GM18519 (cell line): ENCODE measurements around the gene ATF4.

Experiments
- ATAC-seq: cut with Tn5 transposase; IDR thresholded peaks from one replicate; pipeline ENCODE4 v1.9.1; 2021; ENCODE audit warnings: mild to moderate bottlenecking, moderate library complexity; ENCODE audit not compliant: unreplicated experiment, low FRiP score

Gene ATF4

DNA sequence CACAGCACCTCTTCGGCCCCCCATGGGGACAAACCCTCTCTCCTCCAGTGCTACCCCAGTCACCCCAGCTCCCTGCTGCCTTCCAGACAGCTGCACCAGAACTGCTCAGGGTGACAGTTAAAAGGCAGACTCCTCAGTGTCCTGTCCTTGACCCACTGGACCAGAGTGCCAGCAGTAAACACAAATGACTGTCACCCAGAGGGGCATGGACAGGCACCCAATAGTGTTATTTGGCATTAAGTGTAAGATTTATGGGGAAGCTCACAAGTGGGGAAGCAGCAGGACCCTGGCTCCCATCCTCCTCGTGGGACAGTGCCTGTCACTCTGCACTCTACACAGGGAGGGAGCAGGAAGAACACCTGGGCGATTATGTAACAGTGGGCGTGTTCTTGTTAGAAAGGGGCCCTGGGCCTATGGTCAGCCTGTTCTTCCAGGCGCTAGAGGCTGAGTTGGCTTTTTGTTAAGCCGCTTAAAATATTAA, 7.2 kb downstream of the ATF4 start:
- no peak for ATAC-seq

GRCh38 chr22:39528080-39528661, 7.8 kb downstream of the ATF4 start:
- ATAC-seq = no peak

DNA sequence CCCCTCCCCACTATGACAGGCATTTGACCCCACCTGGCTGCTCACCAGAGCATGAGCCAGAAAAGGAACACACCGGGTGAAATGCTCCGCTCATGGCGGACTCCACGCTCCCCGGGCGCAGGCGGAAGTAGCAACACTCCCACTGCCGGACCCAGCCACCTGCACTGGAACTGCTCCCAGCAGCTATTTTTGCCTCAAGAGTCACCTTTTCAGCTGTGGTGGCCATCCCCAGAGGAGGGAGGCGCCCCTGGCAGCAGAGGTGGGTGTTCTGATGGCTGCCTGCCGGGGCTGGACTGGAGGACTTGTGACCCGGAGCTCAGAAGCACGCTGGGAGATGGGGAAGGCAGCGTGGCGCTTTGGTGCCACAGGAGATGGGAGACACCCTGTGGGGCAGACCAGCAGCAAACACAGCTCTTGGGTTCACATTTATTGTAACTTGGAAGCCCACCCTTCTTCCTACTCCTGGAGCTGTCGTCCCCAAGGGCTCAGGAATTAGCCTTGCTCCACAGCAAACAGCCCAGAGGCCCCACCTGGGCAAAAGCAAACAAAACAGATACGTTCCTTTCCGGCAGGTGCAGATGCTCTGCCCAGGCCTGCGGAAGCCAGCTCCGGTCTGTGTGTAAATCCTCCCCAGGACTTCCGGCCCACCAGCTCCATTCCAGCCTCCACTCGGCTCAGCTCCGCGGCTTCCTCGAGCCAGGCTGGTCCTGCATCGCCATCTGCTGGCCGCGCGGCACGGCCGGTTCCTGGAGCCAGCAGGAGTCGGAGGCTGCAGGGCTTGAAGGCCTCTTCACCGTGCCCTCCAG, 8.5 kb downstream of the ATF4 start:
- ATAC-seq = no peak

GRCh38 chr22:39529487-39529851, 9.1 kb downstream of the ATF4 start:
- ATAC-seq = no peak

- ATAC-seq = no peak
These were observed 9.8 kb downstream of the ATF4 start for GRCh38 chr22:39530116-39530515.

- no peak for ATAC-seq
These were observed 10.4 kb downstream of the ATF4 start for GRCh38 chr22:39530692-39531331.

DNA sequence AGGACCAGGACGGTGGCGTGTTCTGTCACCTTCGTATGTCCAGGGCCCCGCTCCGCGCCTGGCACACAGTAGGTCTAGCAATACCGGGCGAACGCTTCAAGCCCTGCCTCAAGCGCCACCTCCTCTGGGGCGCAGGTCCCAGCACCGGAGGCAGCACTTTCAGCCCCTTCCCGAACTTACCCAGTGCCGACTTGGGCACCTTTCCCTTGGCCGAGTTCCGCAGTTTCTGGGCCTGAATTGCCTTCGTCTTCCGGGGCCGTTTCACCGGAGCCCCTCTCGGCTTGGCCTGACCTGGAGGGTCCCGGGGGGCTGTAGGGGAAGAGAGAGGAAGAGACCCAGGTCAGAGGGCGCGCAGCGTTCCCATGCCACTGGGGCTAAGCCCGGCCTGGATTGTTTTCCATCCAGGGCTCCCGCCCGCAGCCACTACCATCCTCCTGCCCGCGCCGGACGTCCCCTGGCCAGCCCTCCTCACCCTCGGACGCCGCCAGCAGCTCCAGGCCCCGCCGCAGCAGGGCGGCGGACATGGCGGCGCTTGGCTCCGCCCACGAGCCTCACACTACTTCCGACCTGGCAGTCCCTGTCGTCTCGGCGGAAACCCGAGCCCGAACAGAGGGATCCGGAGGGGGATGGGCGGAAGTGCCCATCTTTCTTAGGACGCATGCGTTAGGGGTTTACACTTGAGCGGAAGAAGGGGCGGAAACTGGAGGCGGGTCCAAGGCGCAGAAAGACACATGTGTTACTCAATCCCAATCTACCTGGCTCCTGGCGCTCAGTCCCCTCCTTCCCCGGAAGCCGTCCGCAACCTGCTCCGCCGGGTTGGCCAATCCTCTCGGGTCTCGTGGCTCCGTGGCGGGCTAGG, 12.1 kb downstream of the ATF4 start, which contains the start of gene RPS19BP1:
Gene RPS19BP1, minus strand, starts transcription at position 534 of the 859 bp plus-strand sequence. Its CDS starts 10 bp downstream, at position 524.
- peak; percentile 56 for ATAC-seq

GRCh38 chr22:39534092-39534506, 13.7 kb downstream of the ATF4 start:
- ATAC-seq = no peak

DNA sequence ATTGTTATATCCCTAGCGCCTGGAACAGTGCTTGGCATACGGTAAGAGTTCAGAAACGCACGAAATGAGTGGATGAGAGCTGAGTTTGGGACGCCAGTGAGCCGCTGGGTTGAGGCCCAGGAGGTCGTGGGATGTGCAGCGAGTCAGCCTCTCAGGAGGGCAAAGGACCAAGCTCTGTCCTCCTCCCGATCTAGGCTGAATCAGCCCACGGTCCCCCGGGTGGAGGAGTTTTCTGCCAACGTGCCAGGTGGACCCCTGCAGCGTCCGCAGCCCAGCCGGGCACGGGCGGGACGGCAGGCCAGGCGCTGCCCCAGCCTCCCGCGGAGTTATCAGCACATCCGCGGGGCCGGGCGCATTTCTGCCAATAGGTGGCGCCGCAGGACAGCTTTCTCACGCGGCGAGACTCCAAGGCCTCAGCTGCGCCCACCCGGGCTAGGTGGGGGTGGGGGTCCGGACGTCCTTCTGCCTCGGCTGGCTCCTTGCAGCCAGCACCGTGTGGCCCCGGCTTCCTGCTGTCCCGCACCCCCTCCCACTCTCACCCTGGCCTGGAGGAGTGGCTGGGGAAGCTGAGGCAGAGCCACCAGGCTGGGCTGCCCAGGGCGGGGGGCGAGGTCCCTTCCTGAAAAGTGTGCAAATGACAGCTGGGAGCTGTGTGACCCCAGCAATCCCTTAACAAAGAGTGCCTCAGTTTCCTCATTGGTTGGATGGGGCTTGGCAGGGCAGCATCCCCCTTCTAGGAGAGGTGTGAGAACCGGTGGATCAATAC, 14.4 kb downstream of the ATF4 start:
- no peak for ATAC-seq

GRCh38 chr22:39535357-39535725, 15.0 kb downstream of the ATF4 start:
- no peak for ATAC-seq

DNA sequence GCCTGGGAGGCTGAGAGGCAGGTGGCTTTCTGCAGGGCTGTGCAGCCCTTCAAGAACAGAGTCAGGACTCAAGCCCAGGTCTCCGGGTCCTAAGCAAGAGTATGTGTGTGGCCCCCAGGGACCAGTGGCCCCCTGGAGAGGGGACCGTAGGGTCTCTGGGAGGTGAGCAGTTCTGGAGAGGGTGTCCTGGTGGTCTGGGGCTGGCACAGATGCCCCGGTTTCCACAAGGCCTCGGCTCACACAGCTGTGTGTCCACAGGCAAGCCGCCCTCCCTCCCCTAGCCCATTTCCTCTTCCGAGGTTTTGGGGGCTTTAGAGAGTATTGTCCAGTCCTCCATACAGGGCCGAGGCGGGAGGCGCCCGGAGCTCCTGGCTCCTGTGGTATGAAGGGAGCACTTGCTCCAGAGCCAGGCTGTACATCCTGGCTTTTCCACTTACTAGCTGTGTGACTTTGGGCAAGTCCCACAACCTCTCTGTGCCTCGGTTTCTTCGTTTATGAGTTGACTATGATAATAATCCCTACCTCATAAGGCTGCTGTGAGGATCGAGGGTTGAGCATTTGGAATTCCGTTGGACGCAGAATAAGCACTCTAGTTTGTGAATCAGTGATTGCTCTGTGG, 15.6 kb downstream of the ATF4 start:
- ATAC-seq = no peak

GRCh38 chr22:39536711-39537110, 16.3 kb downstream of the ATF4 start:
- no peak for ATAC-seq

GRCh38 chr22:39537975-39538374, 17.6 kb downstream of the ATF4 start:
- ATAC-seq = no peak

DNA sequence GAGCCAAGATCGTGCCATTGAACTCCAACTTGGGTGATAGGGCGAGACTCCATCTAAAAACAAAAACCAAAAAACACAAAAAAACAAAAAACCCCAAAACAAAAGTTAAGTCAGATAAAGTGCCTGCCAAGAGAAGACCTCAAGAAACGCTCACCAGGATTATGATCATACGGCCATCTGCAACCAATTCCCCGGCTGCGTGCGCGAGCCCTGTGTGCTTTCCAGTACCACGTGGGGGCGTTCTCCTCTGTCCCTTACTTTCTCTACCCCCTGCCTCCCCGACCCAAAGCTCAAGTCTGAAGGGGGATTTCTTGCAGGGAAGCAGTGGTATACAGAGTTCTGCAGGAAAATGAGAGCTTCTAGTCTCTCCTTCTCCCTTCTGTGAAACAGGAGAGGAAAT, 22.7 kb downstream of the ATF4 start:
- no peak for ATAC-seq

GRCh38 chr22:39545386-39546365, 25.3 kb downstream of the ATF4 start:
- ATAC-seq = no peak

DNA sequence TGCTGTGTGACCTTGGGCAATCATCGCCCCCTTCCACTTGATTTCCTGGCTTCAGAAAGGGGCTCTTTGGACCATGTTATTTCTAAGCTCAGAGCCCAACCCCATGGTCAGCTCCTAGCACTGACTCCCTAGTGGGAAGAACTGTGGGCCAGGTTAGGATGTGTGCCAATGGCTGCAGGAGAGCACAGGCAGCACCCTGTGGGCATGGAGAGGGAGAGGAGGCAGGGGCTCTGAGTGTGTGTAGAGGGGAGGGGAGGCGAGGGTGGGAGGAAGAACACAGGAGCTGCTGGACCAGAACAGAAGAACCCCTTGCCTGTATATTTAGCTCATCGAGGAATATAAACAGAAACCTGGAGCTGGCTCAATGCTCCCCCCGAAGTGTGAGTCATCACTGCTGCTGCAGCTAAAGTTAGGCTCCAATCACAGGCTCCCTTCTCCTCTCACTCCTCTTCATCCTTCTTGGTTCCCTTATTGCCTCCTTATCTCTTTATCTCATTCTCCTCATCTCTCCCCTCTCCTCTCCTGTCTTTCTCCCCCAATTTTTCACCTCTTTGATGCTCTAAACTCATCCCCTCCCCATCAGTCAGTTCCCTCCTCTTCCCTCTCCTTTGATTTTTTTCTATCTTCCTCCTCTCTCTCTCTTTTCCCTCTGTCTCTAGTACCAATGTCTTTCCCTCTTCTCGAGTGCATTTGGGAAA, 26.7 kb downstream of the ATF4 start:
- no peak for ATAC-seq

DNA sequence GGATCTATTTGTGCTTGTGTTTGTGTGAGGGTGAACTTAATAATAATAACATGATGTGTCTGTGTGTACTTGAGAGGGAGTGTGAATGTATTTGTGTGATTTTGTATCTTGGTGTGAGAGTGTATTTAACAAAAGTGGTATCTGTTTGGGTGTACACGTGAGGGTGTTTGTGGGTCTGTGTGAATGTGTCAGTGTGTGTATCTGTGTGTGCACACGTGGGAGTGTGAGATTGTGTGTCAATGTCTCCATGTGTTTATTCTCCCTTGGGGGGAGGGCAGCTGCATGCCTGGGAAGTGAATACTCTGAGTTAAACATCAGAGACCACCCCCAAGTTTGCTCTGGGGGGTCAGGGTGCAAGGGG, 27.2 kb downstream of the ATF4 start:
- no peak for ATAC-seq

DNA sequence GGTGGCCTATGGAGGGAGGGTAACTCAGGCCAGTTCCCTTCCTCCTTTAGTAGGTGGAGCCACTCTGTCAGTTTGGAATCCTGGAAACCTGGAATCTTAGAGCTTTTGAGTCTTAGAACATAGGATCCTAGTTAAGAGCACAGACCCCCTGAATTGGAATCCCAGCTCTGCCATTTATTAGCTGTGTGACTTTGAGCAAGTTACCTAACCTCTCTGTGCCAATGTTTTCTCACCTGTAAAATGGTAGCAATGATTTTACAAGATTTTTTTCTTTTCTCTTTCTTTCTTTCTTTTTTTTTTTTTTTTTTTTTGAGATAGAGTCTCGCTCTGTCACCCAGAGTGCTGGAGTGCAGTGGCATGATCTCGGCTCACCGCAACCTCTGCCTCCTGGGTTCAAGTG, 33.1 kb downstream of the ATF4 start:
- ATAC-seq = no peak
